CD14-positive monocyte (primary cell): ENCODE results near the gene GRAMD2B. TPM values are rescaled to one million over a fixed set of nuclear protein-coding genes. Genes with fewer than 3 reads are reported as not detected.

ENCODE experiments used
- DNase-seq, 3 donors: peaks; one replicate each; pipeline ENCODE4 v3.0.0-alpha.2; 2011 to 2022
- H2AFZ ChIP-seq: 2 replicates; pipeline ENCODE4 v1.6.0; 2012; ENCODE audit warnings: mild to moderate bottlenecking, low read depth, low read length, inconsistent platforms; ENCODE audit not compliant: insufficient read depth, poor library complexity, severe bottlenecking
- H3K27ac ChIP-seq, 2 donors: 1 replicate in 1 of 2; 2 replicates in 1 of 2; pipeline ENCODE4 v1.5.1; 2012 to 2013; ENCODE audit warnings: low read length in 2 of 2, control low read depth in 1 of 2, inconsistent platforms in 1 of 2, low read depth in 1 of 2, mild to moderate bottlenecking in 1 of 2
- H3K27me3 ChIP-seq, 2 donors: one replicate each; pipeline versions ENCODE4 v1.6.0 to v1.6.1; 2011 to 2013; ENCODE audit warnings: low read length in 2 of 2; ENCODE audit not compliant: control insufficient read depth in 2 of 2, insufficient read depth in 2 of 2
- H3K36me3 ChIP-seq, 2 donors: replicated peaks in 1 of 2; 1 replicate in 1 of 2; 2 replicates in 1 of 2; pipeline versions ENCODE4 v1.5.1 to v1.6.1; 2012 to 2013; ENCODE audit warnings: low read length in 2 of 2, control low read depth in 1 of 2, inconsistent platforms in 1 of 2, mild to moderate bottlenecking in 1 of 2; ENCODE audit not compliant: insufficient read depth in 2 of 2, control insufficient read depth in 1 of 2
- H3K4me1 ChIP-seq, 2 donors: 1 replicate in 1 of 2; 2 replicates in 1 of 2; pipeline versions ENCODE4 v1.5.1 to v1.6.1; 2012 to 2013; ENCODE audit warnings: low read length in 2 of 2, control low read depth in 1 of 2, inconsistent platforms in 1 of 2, mild to moderate bottlenecking in 1 of 2, moderate library complexity in 1 of 2; ENCODE audit not compliant: insufficient read depth in 2 of 2, control insufficient read depth in 1 of 2
- H3K4me2 ChIP-seq: replicated peaks from 2 replicates; pipeline ENCODE3; 2012; ENCODE audit warnings: low read length, moderate library complexity, mild to moderate bottlenecking; ENCODE audit not compliant: poor library complexity, severe bottlenecking; ENCODE audit errors: extremely low read depth
- H3K4me3 ChIP-seq, 3 experiments: fragments of 200-600 bp in 1 of 3; sonication (generic) in 1 of 3; replicated peaks in 1 of 3; 1 replicate in 2 of 3; 2 replicates in 1 of 3; pipeline ENCODE4 v1.5.1; 2011 to 2013; ENCODE audit warnings: low read length in 3 of 3, mild to moderate bottlenecking in 3 of 3, control low read depth in 2 of 3, low read depth in 2 of 3, inconsistent platforms in 1 of 3, moderate library complexity in 1 of 3
- H3K79me2 ChIP-seq: 2 replicates; pipeline ENCODE4 v1.6.0; 2012; ENCODE audit warnings: mild to moderate bottlenecking, control low read depth, inconsistent platforms, low read length, moderate library complexity; ENCODE audit not compliant: insufficient read depth
- H3K9ac ChIP-seq: 2 replicates; pipeline ENCODE4 v1.6.0; 2017; ENCODE audit warnings: low read length, mild to moderate bottlenecking; ENCODE audit not compliant: insufficient read depth, poor library complexity, severe bottlenecking
- H3K9me3 ChIP-seq, 2 donors: replicated peaks in 1 of 2; 1 replicate in 1 of 2; 2 replicates in 1 of 2; pipeline versions ENCODE4 v1.5.1 to v1.6.1; 2012 to 2013; ENCODE audit warnings: low read length in 2 of 2, control low read depth in 1 of 2; ENCODE audit not compliant: control insufficient read depth in 1 of 2, insufficient read depth in 1 of 2
- H4K20me1 ChIP-seq: 2 replicates; pipeline ENCODE4 v1.6.0; 2012; ENCODE audit warnings: mild to moderate bottlenecking, low read length, control low read depth, moderate library complexity; ENCODE audit not compliant: insufficient read depth
- H3K27ac Mint-ChIP-seq, 7 donors: one replicate each; pipeline ENCODE4 v1.8.0; 2020; ENCODE audit warnings: mild to moderate bottlenecking in 7 of 7, mixed read lengths in 7 of 7, moderate library complexity in 6 of 7, inconsistent platforms in 2 of 7
- H3K27me3 Mint-ChIP-seq, 3 donors: one replicate each; pipeline ENCODE4 v1.8.0; 2021 to 2022; ENCODE audit warnings: low read depth in 3 of 3, mild to moderate bottlenecking in 3 of 3, mixed read lengths in 3 of 3, moderate library complexity in 3 of 3, inconsistent platforms in 1 of 3
- H3K36me3 Mint-ChIP-seq, 2 donors: one replicate each; pipeline ENCODE4 v1.8.0; 2020; ENCODE audit warnings: mixed read lengths in 2 of 2, inconsistent platforms in 1 of 2, mild to moderate bottlenecking in 1 of 2
- H3K4me1 Mint-ChIP-seq: one replicate; pipeline ENCODE4 v1.8.0; 2020; ENCODE audit warnings: mild to moderate bottlenecking, mixed read lengths
- H3K4me3 Mint-ChIP-seq, 2 donors: one replicate each; pipeline ENCODE4 v1.8.0; 2020; ENCODE audit warnings: mild to moderate bottlenecking in 2 of 2, mixed read lengths in 2 of 2, moderate library complexity in 1 of 2
- H3K9me3 Mint-ChIP-seq, 7 donors: one replicate each; pipeline ENCODE4 v1.8.0; 2020 to 2022; ENCODE audit warnings: mixed read lengths in 7 of 7, mild to moderate bottlenecking in 6 of 7, moderate library complexity in 6 of 7, inconsistent platforms in 2 of 7
- WGBS: methylation state at CpG from one replicate; pipeline ENCODE4 v1.1.5; 2013; ENCODE audit warnings: missing lambda C conversion rate; ENCODE audit not compliant: insufficient coverage; 5-methylcytosine and 5-hydroxymethylcytosine counted together
- intact Hi-C, 2 donors: fragments of 100-400 bp; cut with micrococcal nuclease; formaldehyde crosslinking; loops; one replicate each; pipeline versions ENCODE4 v1.15.0 to v1.15.1; 2023
- polyA plus RNA-seq, 3 donors: library from polyadenylated mRNA; depleted of rRNA in 1 of 3; unstranded in 2 of 3; stranded (reverse) in 1 of 3; fragments of 300-500 nt in 2 of 3; fragments of >200 nt in 1 of 3; fragmentation: Illumina TruSeq in 2 of 3; gene quantifications; 1 replicate in 2 of 3; 2 replicates in 1 of 3; pipeline ENCODE4 v1.2.3, GENCODE V29; 2012 to 2021
- TF ChIP-seq, protein P1 (sequence below): fragments of 200-600 bp; IDR thresholded peaks from one replicate; pipeline ENCODE4 v1.8.0; 2022; ENCODE audit warnings: antibody characterized with exemption, mild to moderate bottlenecking

Gene GRAMD2B
- polyA plus RNA-seq, 3 donors = 0.79 to 1.2 (median 1.1) TPM

DNA sequence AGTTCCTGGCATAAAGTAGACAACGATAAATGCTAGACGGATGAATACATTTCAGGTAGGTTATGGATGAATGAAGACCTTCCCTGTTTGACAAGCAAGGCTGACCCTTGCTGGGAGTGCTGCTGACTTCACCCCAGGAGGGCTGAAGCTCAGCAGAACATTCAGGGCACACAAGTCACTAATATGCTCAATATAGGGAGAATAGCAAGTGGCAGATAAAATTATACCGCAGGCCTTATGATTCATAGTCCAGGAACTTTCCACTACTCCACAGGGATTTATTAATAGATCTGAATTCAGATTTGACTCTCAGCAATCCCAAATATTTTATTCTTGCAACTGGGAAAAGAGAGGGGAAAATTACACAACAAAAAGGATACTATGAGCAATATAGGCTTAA, 38.2 kb upstream of the GRAMD2B start:
- Mint-ChIP-seq H3K36me3 (no peaks in the 10 kb centered on the region), H3K4me3 (no peak overlapping the region), H3K27me3 (peaks cover 2% of the 10 kb centered on the region in 3 donors), H3K9me3 (peaks cover 2 to 11% (median 6%) of the 10 kb centered on the region in 7 donors), H3K4me1 (no peaks in the 10 kb centered on the region), H3K27ac (no peak overlapping the region)
- Histone ChIP-seq H3K4me3 (no peak overlapping the region), H3K4me2 (no peak overlapping the region), H2AFZ (no peak overlapping the region), H3K9ac (no peak overlapping the region), H4K20me1 (no peaks in the 10 kb centered on the region), H3K27me3 (no peaks in the 10 kb centered on the region), H3K79me2 (no peaks in the 10 kb centered on the region), H3K36me3 (no peaks in the 10 kb centered on the region), H3K27ac (no peak overlapping the region), H3K4me1 (no peaks in the 10 kb centered on the region), H3K9me3 (no peaks in the 10 kb centered on the region)
- intact Hi-C loops = no loop called here
- WGBS = 100% methylated on average over 2 of the region's 3 CpGs
- no peak for DNase-seq
- TF ChIP-seq, protein P1, sequence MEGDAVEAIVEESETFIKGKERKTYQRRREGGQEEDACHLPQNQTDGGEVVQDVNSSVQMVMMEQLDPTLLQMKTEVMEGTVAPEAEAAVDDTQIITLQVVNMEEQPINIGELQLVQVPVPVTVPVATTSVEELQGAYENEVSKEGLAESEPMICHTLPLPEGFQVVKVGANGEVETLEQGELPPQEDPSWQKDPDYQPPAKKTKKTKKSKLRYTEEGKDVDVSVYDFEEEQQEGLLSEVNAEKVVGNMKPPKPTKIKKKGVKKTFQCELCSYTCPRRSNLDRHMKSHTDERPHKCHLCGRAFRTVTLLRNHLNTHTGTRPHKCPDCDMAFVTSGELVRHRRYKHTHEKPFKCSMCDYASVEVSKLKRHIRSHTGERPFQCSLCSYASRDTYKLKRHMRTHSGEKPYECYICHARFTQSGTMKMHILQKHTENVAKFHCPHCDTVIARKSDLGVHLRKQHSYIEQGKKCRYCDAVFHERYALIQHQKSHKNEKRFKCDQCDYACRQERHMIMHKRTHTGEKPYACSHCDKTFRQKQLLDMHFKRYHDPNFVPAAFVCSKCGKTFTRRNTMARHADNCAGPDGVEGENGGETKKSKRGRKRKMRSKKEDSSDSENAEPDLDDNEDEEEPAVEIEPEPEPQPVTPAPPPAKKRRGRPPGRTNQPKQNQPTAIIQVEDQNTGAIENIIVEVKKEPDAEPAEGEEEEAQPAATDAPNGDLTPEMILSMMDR = no peak

DNA sequence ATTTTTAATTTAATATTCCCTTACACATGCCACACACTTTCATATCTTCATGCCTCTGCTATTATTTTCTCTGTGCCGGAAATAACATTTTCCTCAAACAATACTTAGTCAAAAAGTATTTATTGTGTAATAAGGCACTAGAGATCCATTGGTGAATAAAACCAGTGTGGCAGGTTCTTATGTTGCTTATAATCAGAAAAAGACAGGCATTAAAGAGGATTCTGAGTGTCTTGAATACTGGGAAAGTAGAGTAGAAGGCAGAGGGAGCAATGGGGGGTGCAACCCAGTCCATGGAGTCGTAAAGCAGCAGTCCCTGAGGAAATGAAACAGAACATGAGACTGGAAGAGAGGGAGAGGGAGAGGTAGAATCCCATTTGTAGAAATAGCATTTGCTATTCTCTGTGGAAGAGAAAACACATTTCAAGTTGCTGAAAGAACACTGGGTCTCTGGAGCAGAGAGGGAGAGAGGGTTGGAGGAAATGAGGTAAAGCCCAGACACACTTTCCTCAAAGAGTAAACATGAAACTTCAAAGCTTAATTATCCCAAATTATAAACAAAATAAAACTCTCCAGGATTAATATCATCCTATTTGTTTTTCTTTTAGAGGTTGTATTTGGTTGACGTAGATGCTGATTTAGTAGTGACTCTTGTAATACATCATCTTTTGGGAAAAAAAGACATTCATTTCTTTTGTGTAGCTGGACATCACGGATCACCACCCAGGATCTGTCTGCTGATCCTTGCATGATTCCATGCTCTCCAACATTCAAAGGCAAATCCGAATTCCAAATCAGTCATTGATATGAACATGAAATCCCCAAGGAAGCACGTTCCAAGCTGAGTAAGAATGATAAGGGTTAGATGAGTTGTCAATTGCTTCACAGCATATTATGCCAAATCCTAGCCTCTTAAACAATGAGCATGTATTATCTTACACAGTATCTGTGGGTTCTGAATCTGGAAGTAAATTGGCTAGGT, 37.4 kb upstream of the GRAMD2B start:
- Mint-ChIP-seq H3K27me3 (peaks cover 2% of the 10 kb centered on the region in 3 donors), H3K4me3 (no peak overlapping the region), H3K4me1 (no peaks in the 10 kb centered on the region), H3K9me3 (peaks cover 0 to 11% (median 6%) of the 10 kb centered on the region in 7 donors), H3K27ac (no peak overlapping the region), H3K36me3 (no peaks in the 10 kb centered on the region)
- H3K9ac ChIP-seq = no peak overlapping the region
- no peak overlapping the region for H2AFZ ChIP-seq
- no peak overlapping the region for H3K4me3 ChIP-seq
- no peaks in the 10 kb centered on the region for H3K4me1 ChIP-seq
- DNase-seq = no peak
- H3K4me2 ChIP-seq = no peak overlapping the region
- TF ChIP-seq, protein P1 = no peak
- no peaks in the 10 kb centered on the region for H4K20me1 ChIP-seq
- no peaks in the 10 kb centered on the region for H3K36me3 ChIP-seq
- H3K27ac ChIP-seq = no peak overlapping the region
- 100% methylated on average over 1 of the region's 6 CpGs for WGBS
- H3K27me3 ChIP-seq = no peaks in the 10 kb centered on the region
- H3K9me3 ChIP-seq = no peaks in the 10 kb centered on the region
- H3K79me2 ChIP-seq = no peaks in the 10 kb centered on the region
- intact Hi-C loops = no loop called here
